Activated T-cell treated with anti-CD3 and anti-CD28 coated beads for 24 hours (primary cell): ENCODE results near the gene DDX1.

Source experiments
- DNase-seq: peaks from one replicate; pipeline ENCODE4 v3.0.0-alpha.2; 2020; ENCODE audit warnings: low read depth

Gene DDX1

DNA sequence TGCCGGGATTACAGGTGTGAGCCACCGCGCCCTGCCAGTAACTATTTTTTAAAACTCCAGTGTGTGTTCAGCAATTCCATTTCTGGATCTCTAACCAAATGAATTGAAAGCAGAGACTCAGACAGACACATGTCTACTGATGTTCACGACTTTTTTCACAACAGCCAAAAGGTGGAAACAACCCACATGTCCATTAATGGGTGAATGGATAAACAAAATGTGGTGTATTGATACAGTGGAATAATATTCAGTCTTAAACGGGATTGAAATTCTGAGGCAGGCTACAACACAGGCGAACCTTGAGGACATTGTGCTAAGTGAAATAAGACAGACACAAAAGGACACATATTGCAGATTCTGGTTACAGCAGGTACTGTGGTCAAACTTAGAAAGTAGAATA, 55.0 kb downstream of the DDX1 start:
- no peak for DNase-seq

DNA sequence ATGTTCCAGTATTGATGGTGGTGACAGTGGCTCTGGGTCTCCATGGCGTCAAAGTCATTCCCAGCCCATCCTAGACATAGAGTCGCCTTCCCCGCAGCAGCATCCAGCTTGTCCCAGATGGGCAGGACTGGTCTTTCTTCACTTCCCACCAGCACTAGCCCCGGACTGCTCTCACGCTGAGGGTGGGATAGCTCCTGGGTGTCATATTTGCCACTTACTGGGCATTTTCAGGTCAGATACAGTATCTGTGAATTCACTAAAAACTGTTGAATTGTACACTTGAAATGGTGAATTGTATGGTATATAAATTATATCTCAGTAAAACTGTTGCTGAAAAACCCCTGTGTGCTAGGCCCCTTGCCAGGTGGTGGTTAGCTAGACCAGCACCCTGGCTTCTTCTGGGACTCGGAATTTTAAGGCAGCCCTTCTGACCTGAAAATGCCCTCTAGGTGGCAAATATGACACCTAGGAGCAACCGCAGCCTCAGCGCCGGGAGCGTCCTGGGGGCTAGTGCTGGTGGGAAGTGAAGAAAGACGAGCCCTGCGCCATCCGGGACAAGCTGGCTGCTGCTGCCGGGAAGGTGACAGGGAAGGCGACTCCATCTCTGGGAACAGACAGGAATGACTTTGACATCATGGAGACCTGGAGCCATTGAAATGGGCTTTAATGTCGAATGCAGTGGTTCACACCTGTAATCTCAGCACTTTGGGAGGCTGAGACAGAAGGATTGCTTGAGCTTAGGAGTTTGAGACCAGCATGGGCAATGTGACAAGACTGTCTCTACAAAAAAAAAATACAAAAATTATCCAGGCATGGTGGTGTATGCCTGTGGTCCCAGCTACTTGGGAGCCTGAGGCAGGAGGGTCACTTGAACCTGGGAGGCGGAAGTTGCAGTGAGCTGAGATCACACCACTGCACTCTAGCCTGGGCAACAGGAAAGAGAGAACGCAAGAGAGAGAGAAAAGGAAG, 56.2 kb downstream of the DDX1 start:
- DNase-seq = no peak

DNA sequence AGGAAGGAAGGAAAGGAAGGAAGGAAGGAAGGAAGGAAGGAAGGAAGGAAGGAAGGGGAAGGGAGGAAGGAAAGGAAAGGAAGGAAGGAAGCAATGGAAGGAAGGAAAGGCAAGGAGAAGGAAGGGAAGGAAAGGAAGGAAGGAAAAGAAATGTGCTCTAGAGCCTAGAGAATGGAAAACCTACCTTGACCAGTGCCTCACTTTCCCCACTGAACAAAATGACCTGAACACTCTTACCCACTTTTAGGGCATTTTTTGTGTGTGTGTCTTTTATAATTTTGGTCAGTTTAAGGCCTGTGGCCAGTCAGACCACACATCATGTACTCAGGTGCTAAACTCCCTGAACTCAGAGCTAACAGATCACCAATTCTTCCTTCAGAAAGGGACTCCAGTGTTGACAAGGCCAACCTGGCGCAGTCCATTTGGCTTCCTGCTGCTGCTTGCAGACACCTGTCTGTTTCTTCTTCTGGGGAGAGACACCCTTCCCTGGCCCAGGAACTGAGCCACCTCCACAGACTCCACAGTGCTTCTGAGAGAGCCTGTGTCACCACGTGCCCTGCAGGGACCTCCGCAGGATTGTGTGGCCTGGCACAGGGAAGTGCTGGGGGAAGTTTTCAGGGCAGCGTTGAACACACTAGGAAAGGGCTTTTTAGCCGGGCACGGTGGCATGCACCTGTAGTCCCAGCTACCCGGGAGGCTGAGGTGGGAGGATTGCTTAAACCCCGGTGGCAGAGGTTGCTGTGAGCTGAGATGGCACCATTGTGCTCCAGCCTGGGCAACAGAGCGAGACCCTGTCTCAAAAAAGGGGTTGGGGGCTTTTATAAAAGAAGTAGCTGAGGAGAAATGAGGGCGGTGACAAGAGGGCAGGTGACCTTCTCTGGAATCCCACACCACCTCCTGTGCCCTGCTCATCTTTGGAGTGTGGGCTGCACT, 57.2 kb downstream of the DDX1 start:
- DNase-seq = no peak

DNA sequence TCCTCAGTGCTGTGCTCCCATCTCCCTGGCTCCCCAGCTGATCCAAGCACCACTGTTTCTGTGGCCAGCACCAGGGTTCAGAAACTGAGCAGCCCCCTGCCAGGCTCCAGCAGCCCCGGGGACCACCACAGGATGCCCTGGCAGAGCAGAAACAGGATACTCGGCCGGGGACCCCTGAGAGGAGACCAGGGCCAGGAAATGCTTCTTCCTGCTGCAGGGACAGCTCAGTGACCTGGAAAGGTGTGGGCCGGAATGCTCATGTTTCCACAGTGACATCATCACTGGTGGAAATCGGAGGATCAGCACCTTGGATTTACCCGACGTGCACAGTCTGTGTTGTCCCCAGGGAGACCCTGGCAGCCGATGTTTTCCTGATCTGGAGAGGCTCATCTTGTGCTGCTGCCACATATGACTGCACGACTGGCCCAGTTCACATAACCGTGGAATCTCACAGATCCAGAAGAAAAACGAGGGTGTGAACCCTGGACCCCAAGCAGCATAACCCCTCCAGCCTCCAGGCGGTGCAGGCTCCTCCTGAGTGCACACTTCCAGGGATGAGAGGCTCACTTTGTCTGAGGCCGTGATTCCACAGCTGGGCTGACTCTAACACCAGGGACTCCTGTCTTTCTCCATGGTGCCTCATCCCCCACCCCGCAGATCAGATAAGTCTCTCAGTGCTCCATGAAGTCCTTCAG, 58.0 kb downstream of the DDX1 start:
- DNase-seq = no peak

DNA sequence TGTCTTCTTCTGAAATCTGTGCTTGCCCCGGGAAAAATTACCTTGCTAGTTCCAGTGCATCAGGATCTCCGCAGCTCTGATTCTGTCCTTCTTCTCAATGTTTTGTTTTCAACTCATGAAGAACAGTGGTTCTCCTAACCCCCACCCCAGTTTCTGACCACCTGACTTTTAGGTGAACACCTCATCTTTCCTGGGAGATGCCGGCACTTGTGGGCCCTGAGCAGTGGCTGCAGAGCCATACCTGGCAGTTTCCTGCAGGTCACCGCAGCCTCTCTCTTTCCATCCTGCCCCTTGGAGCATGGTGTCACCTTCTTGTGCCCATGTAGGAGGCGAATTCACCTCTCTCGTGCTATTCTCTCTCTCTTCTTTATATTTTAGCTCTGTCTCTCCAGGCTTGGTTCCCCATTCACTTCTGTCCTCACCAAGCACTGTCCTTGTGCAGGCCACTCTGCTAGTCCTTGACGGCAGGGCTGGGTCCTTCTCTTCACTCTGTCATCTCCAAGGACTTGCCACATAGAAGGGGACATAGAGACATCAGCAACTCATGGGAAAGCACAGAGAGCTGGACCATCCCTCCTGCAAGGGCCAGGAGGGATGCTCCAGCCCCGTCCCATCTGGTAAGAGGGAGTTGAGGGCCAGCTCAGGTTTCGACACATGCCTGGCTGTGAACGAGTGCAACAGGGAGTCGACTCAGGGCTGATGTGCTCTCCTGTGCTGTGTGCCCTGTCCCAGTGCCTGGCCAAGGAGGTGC, 59.1 kb downstream of the DDX1 start:
- no peak for DNase-seq

DNA sequence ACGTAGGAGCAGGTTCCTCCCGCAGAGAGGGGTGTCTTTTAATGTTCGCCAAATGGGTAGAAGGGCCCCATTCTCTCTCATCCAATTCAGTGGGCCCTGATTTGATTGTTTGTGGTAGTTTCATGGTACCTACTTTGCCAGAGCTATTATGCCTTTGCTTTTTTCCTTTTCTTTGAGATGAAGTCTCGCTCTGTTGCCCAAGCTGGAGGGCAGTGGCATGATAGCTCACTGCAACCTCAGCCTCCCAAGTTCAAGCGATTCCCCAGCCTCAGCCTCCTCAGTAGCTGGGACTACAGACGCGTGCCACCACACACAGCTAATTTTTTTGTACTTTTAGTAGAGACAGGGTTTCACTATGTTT, 59.7 kb downstream of the DDX1 start:
- no peak for DNase-seq

DNA sequence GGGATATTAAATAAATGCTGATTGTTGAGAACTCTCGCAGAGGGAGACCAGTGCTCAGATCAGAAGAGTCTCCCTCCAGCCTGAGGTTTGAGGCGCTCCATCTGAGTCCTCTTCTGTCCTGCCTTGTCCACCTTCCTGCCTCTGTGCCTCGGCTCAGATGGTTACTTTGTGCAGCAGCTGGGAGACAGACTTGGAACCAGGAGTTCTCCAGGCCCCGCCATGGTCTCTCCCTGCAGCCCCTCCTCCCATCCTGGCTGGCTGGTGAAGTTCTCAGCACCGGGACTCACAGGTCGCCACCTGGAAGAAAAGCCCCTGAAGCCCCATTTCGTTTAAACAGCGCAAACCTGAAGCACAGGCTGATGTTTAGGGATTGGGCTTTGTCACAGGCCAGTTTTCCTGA, 60.6 kb downstream of the DDX1 start:
- DNase-seq = no peak

DNA sequence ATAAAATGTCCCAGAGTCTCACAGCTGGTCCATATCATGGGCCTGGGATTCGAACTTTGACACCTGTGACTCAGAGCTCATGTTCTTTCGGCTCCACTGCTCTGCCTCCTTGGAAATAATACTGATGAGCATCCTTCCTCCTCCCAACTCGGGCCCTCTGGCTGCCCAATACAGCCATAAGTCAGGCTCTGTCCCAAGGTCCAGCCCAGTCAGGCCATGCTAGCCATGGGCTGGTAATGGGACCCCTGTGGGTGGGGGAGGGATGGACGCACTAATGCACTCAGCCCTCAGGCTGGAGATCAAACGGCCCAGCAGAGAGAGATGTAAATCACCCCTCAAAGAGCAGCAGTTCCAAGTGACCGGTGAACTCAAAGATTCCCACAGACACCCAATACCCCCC, 61.1 kb downstream of the DDX1 start:
- DNase-seq = no peak

DNA sequence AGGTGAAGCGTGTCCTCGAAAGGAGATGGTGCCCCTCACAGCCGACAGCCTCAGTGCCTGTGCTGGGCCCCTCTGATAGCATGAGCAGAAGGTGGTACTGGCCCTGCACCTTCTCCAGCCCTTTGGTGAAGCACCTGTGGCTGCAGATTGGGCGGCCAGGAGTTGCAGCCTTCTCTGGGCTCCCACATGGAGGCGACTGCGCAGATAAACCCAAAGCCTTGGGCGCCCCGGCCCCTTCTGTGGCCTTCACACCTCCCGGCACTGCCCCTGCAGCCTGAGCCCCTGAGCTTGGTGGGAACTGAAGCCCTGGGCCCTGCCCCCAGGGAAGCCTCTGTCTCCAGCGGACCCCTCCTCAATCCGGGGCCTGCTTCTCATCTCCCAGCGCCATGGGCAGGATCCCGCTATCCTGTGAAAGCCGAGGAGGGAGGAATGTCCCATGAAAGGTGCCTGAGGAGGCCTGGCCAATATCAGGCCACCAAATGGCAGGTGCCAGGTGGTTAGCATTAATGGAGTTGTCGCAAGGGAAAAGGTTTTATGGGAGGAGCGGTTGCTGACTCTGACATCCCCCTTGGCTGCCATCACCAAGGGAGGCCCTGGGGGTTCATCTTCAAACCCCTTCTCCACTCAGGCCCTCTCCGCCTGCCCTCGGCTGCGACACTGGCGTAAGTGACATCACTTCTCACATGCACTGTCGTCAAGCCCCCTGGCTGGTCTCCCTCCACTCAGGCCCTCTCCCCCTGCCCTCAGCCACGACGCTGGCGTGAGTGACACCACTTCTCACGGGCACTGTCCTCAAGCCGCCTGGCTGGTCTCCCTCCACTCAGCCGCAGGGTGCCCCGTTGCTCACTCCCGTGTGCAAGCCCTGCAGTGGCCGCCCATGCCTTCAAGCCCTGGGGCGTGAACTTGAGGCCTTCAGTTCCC, 62.4 kb downstream of the DDX1 start:
- no peak for DNase-seq

DNA sequence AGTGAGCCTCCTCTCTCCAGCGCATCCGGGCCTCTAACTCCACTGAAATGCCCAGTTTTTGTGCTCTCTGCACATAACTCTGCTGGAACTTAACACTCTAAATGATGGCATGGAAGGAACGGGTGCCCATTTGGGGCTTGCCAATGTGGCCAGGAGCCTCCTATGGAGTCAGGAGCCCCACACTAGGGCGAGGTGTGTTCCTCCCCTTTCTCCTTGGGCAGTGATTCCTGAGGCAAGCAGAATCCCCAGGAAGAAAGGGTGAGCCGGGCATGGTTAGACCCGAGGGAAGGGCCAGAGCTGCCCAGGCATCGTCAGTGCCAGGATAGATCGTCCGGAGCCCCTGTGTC, 63.0 kb downstream of the DDX1 start:
- DNase-seq = no peak

DNA sequence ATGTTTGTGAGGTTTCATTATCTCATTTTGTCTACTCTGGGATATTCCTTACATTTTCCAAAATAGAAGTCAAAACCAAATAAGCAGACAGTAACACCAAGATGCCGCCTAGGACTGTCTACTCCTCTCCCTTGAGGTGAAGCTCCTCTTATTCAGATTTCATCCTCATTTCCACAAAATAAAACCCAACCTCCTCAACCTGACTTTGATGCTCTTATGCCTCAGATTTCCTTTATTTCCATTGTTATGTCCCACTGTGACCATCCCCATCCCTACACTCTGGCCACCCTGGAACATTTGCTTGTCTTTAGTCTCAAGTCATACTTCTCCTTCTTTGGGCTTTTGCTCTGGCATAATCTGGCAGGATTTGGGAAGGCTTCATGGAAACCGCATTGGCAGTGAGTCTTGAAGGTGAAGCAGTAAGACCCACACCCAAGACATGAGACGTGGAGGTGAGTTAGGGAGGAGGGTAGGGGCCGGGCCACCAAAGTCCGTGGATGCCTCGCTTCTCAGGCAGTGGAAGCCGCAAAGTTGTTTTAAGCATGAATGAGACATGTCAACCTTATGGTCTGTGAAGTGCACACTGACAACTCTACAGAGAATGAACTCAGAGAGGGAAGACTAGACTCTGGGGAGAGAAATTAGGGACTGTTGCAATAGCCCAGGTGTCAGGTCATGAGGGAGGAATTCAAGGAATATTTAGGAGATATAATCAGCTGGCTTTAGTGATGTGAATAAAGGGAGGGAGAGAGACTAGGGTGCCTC, 63.6 kb downstream of the DDX1 start:
- no peak for DNase-seq

DNA sequence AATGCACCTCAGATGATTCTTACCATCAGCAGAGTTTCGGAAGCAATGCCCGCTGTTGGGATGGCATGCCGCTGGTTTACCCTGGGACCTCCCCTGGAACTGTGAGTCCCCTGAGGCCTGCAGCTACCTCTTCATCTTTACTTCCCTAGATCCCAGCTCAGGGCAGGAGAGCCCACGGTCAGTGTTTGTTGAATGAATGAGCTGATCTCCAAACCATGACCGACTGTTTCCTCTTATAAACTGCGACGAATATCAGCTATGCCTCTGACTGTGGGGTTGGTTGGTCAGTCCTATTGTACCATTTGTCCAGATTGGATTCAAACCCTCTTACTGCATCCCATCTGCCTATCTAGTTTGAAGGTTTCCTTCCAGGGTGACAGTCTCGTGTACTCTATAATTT, 64.4 kb downstream of the DDX1 start:
- DNase-seq = no peak

DNA sequence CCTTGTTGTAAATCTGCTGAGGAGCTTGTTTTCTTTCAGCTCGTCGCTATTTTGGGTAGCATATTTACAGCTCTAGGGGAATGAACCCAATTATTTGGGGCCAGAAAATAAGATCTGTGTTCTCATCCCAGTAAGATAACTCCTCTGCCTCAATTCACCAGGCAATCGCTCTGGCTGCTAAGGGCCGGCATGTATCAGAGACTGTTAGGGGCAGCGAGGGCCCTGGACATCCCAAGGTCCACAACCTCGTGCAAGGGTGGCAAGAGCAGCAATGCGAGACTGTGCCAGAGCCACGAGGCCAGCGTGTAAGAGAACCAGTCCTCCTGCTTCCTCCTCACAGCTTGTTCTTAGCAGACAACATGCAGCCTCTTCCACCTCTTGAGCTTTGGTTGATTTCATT, 66.1 kb downstream of the DDX1 start:
- no peak for DNase-seq

DNA sequence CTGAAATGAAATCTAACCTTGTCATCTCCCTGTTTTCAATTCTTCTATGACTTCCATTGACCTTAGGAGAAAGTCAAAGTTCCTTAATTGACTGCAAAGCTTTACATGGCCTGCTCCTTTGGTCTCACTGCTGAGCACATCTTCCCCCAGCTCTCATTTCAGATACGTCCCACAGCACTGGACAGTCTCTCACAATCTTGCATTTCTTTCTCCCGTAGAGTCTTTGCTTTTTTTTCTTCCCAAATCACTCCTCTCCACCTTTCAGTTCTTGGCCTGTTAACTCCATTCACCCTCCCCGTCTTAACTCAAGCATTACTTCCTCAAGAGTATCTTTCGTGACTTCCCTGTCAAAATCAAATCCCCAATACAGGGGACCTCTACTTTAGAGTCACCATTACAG, 67.2 kb downstream of the DDX1 start:
- no peak for DNase-seq

DNA sequence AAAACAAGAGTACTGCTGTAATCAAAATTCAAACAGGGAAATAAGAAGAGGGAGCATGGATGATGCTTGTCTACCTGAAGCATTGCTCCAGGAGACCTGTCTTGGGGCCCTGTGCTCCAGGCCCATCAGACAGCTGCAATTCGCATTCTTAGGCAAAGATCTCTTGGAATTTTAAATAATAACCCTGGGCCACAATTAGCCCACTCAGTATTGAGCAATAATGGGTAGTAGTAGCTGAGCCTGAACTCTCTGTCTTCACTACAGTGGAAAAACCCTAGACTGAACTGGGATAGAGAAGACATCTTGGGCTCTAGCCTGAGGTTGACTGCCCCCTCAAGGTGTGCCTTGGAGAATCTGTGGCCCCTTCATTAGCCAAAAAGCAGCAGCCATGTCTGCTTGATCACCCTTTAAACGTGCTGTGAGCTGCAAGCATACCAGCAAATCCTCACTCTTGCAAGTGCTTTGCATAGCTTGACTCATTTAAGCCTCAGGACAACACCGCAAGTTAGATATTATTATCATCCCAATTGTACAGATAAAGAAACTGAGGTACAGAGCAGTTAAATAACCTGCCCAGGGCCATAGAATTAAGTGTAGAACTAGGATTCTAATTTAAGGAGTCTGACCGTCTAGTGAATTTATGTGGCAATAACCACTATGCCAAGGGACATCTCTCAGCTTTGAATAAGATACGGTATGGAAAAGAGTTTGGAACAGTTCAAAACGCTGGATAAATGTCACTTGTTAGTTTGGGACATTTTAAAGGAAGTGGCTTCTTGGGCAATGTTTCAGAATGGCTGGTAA, 69.0 kb downstream of the DDX1 start:
- no peak for DNase-seq

DNA sequence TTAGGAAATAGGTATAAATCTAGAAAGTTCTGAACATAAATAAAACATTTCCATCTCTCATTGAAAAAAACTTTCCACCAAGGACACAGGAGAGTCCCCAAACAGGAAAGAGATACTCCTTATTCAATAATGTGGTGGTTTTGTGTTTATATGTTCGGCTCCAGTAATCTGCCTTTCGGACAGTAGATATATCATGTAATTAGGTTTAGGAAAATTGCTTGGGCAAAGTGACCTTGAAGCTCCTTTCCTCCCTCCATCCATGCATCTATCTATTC, 69.6 kb downstream of the DDX1 start:
- DNase-seq = no peak

DNA sequence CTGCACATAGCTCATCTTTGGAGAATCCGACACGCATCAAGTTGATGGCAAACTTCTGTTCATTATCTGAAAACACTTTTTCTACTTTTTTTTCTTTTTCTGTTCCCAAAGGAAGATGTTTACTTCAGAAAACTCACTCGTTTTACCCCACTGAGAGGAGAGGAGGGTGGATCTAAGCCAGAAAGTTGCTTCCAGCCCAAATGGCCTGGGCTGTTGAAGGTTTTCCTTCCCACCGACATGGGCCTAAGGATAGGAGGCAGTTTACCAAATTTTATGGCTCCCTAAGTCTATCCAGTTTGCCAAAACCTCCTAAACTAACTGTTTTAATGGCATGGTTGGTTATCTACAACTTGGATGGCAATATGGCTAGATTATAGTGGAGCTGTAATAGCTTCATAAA, 70.4 kb downstream of the DDX1 start:
- DNase-seq = no peak

DNA sequence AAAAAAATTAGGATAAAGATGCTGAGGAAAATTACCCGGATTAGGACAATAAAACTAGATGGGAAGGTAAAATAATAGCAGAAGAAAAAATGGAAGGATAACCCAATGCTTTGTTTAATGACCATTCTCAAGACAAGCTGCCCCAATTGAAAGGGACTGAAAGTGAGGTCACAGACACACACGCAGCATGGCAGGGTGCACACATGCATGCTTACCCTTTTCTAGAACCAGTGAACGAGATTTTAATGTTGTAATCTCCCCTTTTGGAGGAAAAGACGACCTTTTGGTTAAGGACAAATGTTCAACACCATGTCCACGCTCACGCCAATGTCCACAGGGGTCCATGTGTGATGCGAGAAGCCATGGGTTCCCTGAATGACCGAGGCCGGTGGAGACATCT, 70.9 kb downstream of the DDX1 start:
- no peak for DNase-seq

DNA sequence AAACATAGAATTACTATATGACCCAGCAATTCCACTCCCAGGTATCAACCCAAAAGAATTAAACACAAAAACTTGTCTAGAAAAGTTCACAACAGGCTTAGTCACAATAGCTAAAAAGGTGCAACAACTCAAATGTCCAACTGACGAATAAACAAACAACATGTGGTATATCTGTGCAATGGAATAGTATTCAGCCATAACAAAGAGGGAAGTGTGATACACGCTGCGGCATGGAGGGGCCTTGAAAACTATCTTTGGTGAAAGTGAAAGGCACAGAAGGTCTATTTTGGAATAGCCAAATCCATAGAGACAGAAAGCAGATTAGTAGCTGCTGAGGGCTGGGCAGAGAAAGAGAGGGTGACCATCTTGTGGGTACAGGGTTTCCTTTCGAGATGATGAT, 72.1 kb downstream of the DDX1 start:
- DNase-seq = no peak
